Liver (tissue), 9 donors: Measurements from ENCODE around the gene ARHGEF28. TPM values are rescaled to one million over a fixed set of nuclear protein-coding genes. Genes with fewer than 3 reads are reported as not detected.

Experiments used
- DNase-seq: peaks from one replicate; pipeline ENCODE4 v3.0.0-alpha.2; 2017; ENCODE audit warnings: low spot score
- H3K27ac ChIP-seq, 2 donors: one replicate each; pipeline ENCODE4 v1.7.0; 2013; ENCODE audit warnings: inconsistent platforms in 2 of 2, low read length in 2 of 2, control low read depth in 1 of 2, low read depth in 1 of 2, mild to moderate bottlenecking in 1 of 2
- H3K27me3 ChIP-seq, 4 donors: one replicate each; pipeline versions ENCODE4 v1.6.1 to v1.7.0; 2013; ENCODE audit warnings: low read length in 3 of 4, inconsistent platforms in 1 of 4, mild to moderate bottlenecking in 1 of 4, moderate library complexity in 1 of 4; ENCODE audit not compliant: control insufficient read depth in 4 of 4, insufficient read depth in 4 of 4
- H3K36me3 ChIP-seq, 4 donors: one replicate each; pipeline versions ENCODE4 v1.6.1 to v1.7.0; 2013; ENCODE audit warnings: low read length in 3 of 4, mild to moderate bottlenecking in 3 of 4, low read depth in 1 of 4, moderate library complexity in 1 of 4; ENCODE audit not compliant: control insufficient read depth in 4 of 4, insufficient read depth in 3 of 4
- H3K4me1 ChIP-seq, 4 donors: one replicate each; pipeline versions ENCODE4 v1.6.1 to v1.7.0; 2013; ENCODE audit warnings: low read length in 3 of 4, mild to moderate bottlenecking in 3 of 4, moderate library complexity in 1 of 4; ENCODE audit not compliant: control insufficient read depth in 4 of 4, insufficient read depth in 4 of 4
- H3K4me3 ChIP-seq, 3 donors: one replicate each; pipeline versions ENCODE4 v1.6.1 to v1.7.0; 2013; ENCODE audit warnings: low read length in 3 of 3, control low read depth in 1 of 3, low read depth in 1 of 3, mild to moderate bottlenecking in 1 of 3
- H3K9ac ChIP-seq, 2 donors: one replicate each; pipeline ENCODE4 v1.7.0; 2013; ENCODE audit warnings: low read length in 2 of 2, mild to moderate bottlenecking in 2 of 2, moderate library complexity in 2 of 2, control low read depth in 1 of 2, low read depth in 1 of 2
- H3K9me3 ChIP-seq, 4 donors: one replicate each; pipeline versions ENCODE4 v1.6.1 to v1.7.0; 2013; ENCODE audit warnings: low read length in 3 of 4; ENCODE audit not compliant: control insufficient read depth in 4 of 4
- ATF3 ChIP-seq: IDR thresholded peaks from 2 replicates; pipeline ENCODE4 v1.6.1; 2016; ENCODE audit warnings: antibody characterized with exemption
- CTCF ChIP-seq: fragments of 150-350 bp; IDR thresholded peaks from 2 replicates; pipeline ENCODE4 v1.5.1; 2017; ENCODE audit warnings: improper control_type of control experiment, low read depth, low read length; ENCODE audit not compliant: missing input control
- EGR1 ChIP-seq, 2 donors: IDR thresholded peaks; 2 replicates each; pipeline ENCODE4 v1.6.1; 2016 to 2018; ENCODE audit warnings: antibody characterized with exemption in 2 of 2, low read depth in 2 of 2
- FOXA1 ChIP-seq: IDR thresholded peaks from 2 replicates; pipeline ENCODE4 v1.6.1; 2016; ENCODE audit warnings: antibody characterized with exemption
- FOXA2 ChIP-seq: IDR thresholded peaks from 2 replicates; pipeline ENCODE4 v1.6.1; 2016; ENCODE audit warnings: antibody characterized with exemption
- HNF4A ChIP-seq, 2 donors: conservative IDR thresholded peaks; 2 replicates each; pipeline ENCODE4 v1.6.1; 2016; ENCODE audit warnings: antibody characterized with exemption in 2 of 2, mild to moderate bottlenecking in 2 of 2
- HNF4G ChIP-seq: IDR thresholded peaks from 2 replicates; pipeline ENCODE4 v1.6.1; 2016; ENCODE audit warnings: antibody characterized with exemption
- JUND ChIP-seq, 2 donors: IDR thresholded peaks; 2 replicates each; pipeline ENCODE4 v1.6.1; 2016; ENCODE audit warnings: antibody characterized with exemption in 2 of 2
- MAX ChIP-seq: IDR thresholded peaks from 2 replicates; pipeline ENCODE4 v1.6.1; 2016; ENCODE audit warnings: antibody characterized with exemption
- NR2F2 ChIP-seq: IDR thresholded peaks from 2 replicates; pipeline ENCODE4 v1.6.1; 2016; ENCODE audit warnings: antibody characterized with exemption
- RAD21 ChIP-seq, 2 donors: IDR thresholded peaks; 2 replicates each; pipeline ENCODE4 v1.6.1; 2016; ENCODE audit warnings: antibody characterized with exemption in 2 of 2, mild to moderate bottlenecking in 2 of 2
- REST ChIP-seq: IDR thresholded peaks from 2 replicates; pipeline ENCODE4 v1.6.1; 2016; ENCODE audit warnings: antibody characterized with exemption, mild to moderate bottlenecking
- RXRA ChIP-seq, 2 donors: IDR thresholded peaks; 2 replicates each; pipeline ENCODE4 v1.6.1; 2017 to 2018; ENCODE audit warnings: antibody characterized with exemption in 2 of 2, mild to moderate bottlenecking in 1 of 2
- SP1 ChIP-seq: IDR thresholded peaks from 2 replicates; pipeline ENCODE4 v1.6.1; 2018; ENCODE audit warnings: antibody characterized with exemption, mild to moderate bottlenecking
- WGBS: extraction: QIAGEN DNeasy Blood & Tissue Kit; methylation state at CpG from one replicate; pipeline ENCODE4 v1.1.7; 2013; 5-methylcytosine and 5-hydroxymethylcytosine counted together
- polyA plus RNA-seq, 2 donors: library from polyadenylated mRNA; stranded (reverse) in 1 of 2; unstranded in 1 of 2; fragments of 200-250 nt in 1 of 2; fragments of >200 nt in 1 of 2; fragmentation: Nextera tagmentation in 1 of 2; extraction: Ambion mirVana in 1 of 2; gene quantifications; one replicate each; pipeline versions ENCODE4 v1.2.1 to v1.2.3, GENCODE V29; 2013 to 2015
- total RNA-seq, 2 donors: library from RNA; depleted of rRNA; stranded (reverse); fragments of >200 nt; gene quantifications; one replicate each; pipeline ENCODE4 v1.2.3, GENCODE V29; 2014
- donor health status: healthy.
- donor health status: healthy.
- donor health status: healthy.
- donor health status: healthy.
- donor health status: healthy.

The ARHGEF28 gene
- total and polyA plus RNA-seq, 4 donors, result 1.6 to 13.9 (median 3.6) TPM

- WGBS, result 93% methylated on average over 1 of the region's 1 CpG
- no peak for DNase-seq
- no peak overlapping the region for H3K4me3 ChIP-seq
- no peaks in the 10 kb centered on the region for H3K36me3 ChIP-seq
- TF ChIP-seq HNF4A (conservative IDR thresholded peaks at IDR 0.05) (peak in 1 of 2 donors; percentile 68), ATF3 (no peak), FOXA1 (no peak), HNF4G (peak; percentile 17)
- H3K4me1 ChIP-seq, result no peaks in the 10 kb centered on the region
- no peaks in the 10 kb centered on the region for H3K9me3 ChIP-seq
- no peak overlapping the region for H3K9ac ChIP-seq
- H3K27ac ChIP-seq, result no peak overlapping the region
- H3K27me3 ChIP-seq, result no peaks in the 10 kb centered on the region
Measured at GRCh38 chr5:73823508-73823925, 197.5 kb downstream of the ARHGEF28 start.

GRCh38 chr5:73825199-73825598, 199.2 kb downstream of the ARHGEF28 start:
- Histone ChIP-seq H3K4me1 (no peaks in the 10 kb centered on the region), H3K9ac (no peak overlapping the region), H3K27ac (no peak overlapping the region), H3K9me3 (no peaks in the 10 kb centered on the region), H3K36me3 (no peaks in the 10 kb centered on the region), H3K27me3 (no peaks in the 10 kb centered on the region), H3K4me3 (no peak overlapping the region)
- DNase-seq, result no peak
- TF ChIP-seq FOXA1 (no peak), HNF4G (no peak), CTCF (no peak), RAD21 (IDR thresholded peaks at IDR 0.05) (no peak), SP1 (no peak), REST (no peak), JUND (IDR thresholded peaks at IDR 0.05) (no peak), FOXA2 (no peak), ATF3 (no peak), RXRA (IDR thresholded peaks at IDR 0.05) (no peak), NR2F2 (no peak), MAX (no peak), EGR1 (IDR thresholded peaks at IDR 0.05; ENCODE audit: low read depth in 2 of 2) (no peak)
- WGBS, result 94% methylated on average over 7 of the region's 7 CpGs
